GM21619 (cell line): Measurements from ENCODE around the gene IQCH.

Source experiments
- ATAC-seq: cut with Tn5 transposase; IDR thresholded peaks from one replicate; pipeline ENCODE4 v1.9.1; 2021; ENCODE audit not compliant: unreplicated experiment

The IQCH gene

DNA sequence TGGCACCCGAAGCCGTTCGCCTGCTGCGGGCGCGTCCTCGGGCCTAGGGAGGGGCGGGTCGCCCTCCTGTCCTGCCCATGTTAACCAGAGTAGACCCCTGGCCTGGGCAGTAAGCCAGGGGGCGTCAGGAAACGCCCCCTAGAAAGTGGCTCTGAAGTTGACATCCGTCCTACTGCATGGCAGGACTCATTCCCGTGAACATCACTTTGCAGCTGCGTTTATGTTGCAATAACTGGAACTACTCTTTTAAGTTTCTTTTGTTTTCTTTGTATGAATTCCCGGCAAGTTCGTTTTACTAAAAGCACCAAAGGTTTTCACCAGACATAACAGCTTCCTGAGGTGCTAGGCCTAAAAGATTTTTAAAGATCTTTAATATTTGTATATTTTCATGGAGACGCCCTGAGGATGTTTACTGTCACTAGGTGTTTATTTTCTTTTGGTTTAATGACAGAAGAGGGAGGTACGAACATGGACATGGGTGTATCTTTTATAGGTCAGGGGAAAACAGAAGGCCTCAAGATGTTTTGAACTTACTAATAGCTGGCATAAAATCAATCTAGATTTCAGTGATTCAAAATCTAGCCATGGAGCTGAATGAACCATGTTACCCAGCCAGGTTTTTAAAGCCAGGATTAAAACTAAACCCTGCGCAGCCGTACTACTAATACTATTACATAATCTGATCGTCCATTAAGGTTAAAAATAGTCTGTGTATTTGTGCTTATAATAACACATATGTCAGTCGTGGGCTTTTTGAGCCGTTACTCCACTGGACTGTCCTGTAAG lies 267.4 kb downstream of the IQCH start:
- peak; percentile 7 for ATAC-seq

- no peak for ATAC-seq
Measured at GRCh38 chr15:67523330-67523729, 268.7 kb downstream of the IQCH start.

GRCh38 chr15:67524235-67524634 lies 269.6 kb downstream of the IQCH start:
- ATAC-seq: no peak

DNA sequence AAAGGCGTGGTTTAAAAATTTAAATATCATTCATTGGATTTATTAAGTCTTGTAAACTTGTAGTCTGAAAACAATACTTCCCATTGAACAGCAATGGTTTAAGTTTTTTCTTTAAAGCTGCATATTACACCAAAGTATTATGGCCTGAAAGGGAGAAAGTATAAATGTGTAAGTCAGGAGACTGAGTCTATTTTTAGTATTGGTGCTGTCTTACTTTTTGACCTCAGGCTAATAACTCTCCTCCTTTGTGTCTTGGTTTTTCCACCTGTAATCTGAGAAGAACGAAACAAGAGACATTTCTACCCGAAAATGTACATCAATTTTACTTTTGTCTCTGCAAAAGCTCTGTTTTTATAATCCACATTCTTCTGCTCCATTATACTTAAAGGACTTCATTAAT lies 273.9 kb downstream of the IQCH start:
- ATAC-seq: no peak

GRCh38 chr15:67531379-67531914 lies 276.9 kb downstream of the IQCH start:
- ATAC-seq: no peak

DNA sequence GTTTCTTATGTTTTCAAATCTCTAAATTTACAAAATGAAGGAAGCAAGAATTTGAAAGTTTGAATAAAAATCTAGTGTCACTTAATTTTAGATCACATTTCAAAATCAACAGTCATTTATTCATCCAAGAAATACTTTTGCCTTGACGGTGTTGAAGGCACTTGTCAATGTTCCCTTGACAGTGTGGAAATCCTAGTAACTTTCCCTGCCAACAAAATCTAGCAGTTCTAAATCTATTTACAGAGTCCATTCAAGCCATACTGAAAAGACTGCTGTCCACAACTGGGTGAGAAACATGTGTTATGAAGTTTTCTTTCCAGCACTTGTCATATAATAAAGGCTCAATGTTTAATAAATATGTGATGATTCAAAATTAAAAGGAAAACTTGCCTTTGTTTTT lies 279.3 kb downstream of the IQCH start:
- ATAC-seq: no peak

GRCh38 chr15:67534360-67534759 lies 279.8 kb downstream of the IQCH start:
- no peak for ATAC-seq

DNA sequence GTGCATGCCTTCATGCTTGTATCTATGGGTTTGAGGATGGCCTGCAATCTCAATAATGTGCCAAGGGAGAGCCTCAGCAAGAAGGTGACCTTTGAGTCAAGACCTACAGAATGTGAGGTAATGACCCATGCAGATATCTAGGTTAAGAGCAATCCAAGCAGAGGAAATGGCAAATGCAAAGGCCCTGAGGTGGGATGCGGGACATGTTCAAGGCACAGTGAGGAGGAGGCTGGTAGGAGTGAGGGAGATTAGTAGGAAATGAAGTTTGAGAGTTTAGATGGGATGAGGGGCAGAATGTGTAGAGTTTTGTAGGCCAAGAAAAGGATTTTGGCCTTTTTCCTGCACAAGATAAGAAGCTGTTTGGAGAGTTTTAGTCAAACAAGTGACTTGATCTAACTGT lies 283.2 kb downstream of the IQCH start:
- no peak for ATAC-seq

DNA sequence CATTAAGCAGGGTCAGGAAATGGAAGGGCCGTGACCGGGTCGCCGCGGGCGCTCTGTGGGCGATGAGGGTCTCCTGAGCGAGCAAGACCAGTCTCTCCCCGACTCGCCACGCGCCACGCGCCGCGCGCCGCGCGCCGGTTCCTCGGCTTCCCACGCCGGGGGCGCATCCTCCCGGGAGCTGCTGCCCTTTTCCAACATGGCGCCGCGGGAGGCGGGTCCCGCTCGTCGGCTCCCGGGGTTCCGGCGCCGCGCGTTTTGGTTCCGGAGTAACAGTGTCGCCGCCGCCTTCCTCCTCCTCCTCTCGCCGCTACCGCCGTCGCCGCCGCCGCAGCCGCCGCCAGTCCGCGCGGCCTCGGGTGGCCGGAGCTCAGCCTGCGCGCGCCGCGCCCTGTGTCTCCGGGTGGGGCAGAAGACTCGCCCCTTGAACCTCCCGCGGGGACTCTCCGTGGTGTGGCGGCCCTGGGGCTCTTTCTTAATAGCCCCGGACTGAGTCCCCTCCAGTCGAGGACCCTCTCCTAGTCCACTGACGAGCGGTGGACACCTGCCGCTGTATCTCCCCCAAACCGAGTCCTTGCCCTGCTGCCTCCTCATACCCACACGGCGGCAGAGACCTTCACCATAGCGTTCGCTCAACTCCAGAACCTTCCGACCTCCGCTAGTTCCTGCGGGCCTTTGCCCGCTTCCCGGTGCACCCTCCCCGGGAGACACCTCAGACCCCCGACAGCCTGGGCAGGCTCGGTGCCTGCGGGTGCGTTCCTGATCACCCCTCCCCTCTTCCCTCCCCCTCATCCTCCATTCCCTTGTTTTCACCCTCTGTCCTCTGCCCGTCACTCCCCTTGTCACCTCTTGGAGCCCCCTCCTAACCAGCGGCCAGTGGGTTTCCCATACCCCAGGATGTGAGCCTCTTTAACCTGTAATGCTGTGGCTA lies 288.1 kb downstream of the IQCH start, which contains the start of gene MAP2K5:
Gene MAP2K5, plus strand, starts transcription at position 284 of the 928 bp plus-strand sequence. Its CDS starts 633 bp downstream, at position 917.
- ATAC-seq: peak; percentile 44

DNA sequence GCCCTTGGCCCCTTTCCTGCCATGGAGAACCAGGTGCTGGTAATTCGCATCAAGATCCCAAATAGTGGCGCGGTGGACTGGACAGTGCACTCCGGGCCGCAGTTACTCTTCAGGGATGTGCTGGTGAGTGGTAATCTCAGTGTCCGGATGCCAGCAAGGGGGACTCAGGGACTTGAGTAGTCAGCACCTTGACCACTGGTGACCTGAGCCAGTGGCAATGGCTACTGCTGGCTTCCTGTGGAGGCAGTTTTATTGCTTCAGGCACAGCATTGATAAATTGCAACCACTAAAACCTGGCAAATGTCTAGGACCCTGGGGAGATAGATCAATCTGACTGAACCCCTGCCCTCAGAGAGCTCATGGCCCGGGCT lies 288.7 kb downstream of the IQCH start:
- no peak for ATAC-seq

DNA sequence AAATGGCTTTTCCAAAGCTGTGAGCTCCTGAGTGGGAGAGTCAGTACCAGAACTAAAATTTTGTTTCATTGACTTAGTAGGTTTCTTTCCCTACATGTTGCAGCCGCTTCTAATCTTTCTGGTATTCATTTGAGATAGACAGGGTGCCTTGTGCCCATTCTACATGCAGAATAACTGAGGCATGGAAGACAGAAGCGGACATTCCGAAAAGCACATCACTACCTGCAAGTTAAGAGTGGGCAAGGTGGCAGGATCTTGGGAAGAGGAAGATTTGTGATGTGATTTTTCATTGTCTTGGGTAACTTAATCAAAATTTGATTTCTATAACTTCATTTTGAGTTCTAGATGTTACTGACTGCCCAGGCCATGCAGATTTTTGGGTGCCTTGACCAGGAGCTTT lies 289.9 kb downstream of the IQCH start:
- ATAC-seq: no peak

- no peak for ATAC-seq
Measured at GRCh38 chr15:67545864-67546263, 291.3 kb downstream of the IQCH start.

GRCh38 chr15:67547064-67547463 lies 292.5 kb downstream of the IQCH start:
- ATAC-seq: no peak

- ATAC-seq: no peak
Measured at GRCh38 chr15:67547836-67548235, 293.2 kb downstream of the IQCH start.

DNA sequence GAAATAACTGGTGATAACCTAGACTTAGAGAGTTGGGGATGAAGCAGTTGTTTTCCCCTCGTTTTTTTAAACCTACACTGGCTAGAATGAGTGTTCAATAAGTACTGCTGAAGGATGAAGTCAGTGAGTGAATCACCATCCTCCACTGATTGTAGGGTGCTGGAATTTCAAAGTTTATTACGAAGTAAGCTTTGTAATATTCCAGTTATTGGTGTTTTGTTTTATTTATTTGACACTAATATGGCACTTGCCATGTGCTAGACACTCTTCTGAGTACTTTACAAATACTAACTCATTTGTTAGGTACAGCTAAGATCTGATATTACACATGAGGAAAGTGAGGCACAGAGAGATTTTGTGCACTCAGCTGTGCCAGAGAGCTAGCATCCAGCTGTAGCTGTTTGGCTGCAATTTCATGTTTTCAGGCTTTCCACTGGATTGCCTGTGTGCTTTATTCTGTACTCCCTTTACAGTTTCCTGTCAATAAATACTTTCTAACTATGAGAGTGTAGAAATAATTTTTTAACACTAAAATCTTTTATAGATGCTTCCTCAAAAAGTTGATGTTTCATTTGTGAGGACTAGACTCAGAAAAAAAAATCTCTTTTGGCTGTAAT lies 293.8 kb downstream of the IQCH start:
- ATAC-seq: no peak

DNA sequence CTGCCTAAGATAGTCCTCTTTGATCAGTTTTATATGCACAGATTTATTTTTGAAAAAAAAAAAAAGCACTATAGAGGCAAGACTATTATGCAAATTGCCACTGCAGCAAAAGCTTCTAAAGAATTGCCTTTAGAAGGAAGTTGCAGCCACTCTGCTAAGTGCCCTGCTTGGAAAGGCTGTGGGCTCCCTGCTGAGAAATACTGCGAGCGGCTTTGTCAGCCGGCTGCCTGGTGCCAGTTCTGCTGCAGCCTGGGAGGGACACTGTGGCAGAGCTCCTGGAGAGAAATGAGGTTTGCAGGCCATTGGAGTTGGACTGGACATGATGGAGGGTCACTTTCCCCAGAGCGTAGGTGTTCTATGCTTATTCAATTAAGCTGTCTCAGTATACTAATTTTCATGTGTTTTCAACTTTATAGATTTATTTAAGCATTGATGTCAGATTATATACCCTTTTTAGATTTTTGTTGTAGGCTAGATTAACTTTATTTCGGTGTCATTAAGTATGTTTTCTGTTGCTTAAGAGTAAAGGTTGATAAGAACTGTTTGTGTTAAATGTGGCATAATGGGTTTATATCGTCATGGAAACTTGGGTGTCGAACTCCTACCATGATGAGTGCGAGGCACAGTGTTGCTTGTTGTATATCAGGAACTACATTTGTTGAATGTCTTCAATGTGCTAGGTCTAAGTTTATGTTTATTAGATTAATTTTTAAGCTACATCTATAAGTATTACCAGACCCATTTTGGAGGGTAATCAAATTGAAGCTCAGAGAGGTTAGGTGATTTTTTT lies 294.5 kb downstream of the IQCH start:
- no peak for ATAC-seq

- no peak for ATAC-seq
Measured at GRCh38 chr15:67549736-67550135, 295.1 kb downstream of the IQCH start.

GRCh38 chr15:67550522-67550921 lies 295.9 kb downstream of the IQCH start:
- ATAC-seq: no peak

GRCh38 chr15:67551207-67551743 lies 296.7 kb downstream of the IQCH start:
- ATAC-seq: no peak
